C4-2B (cell line): ENCODE results near the gene ERC2.

Experiments
- H3K27ac ChIP-seq: fragments of 450-650 bp; 2 replicates; pipeline ENCODE4 v1.5.1; 2017
- ZFX ChIP-seq: fragments of 450-650 bp; IDR thresholded peaks from 2 replicates; pipeline ENCODE4 v1.6.1; 2017
- TF ChIP-seq, protein P1 (sequence below): fragments of 450-650 bp; conservative IDR thresholded peaks from 2 replicates; pipeline ENCODE4 v1.5.1; 2017; ENCODE audit warnings: mild to moderate bottlenecking

The ERC2 gene

DNA sequence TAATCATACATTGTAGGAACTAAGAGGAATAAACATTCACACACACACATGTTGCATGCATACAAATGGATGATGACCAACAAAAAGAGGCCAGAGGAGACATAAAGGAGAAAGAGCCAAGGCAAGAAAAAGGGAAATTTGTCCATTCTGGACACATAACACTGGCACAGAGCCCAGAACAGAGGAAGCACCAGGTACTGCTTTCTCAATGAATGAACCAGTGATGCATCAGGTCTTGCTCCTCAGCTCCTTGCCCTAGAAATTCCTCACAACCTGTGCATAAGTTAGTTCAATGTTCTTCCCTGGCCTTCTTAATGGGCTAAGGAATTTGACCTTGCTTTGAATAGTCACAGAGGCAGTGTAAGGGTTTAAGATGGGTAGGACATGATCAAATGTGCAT lies 270.3 kb downstream of the ERC2 start:
- H3K27ac ChIP-seq, result no peak overlapping the region

GRCh38 chr3:56197259-56197965 lies 270.9 kb downstream of the ERC2 start:
- no peak overlapping the region for H3K27ac ChIP-seq
- no peak for TF ChIP-seq ZFX
- TF ChIP-seq, protein P1, sequence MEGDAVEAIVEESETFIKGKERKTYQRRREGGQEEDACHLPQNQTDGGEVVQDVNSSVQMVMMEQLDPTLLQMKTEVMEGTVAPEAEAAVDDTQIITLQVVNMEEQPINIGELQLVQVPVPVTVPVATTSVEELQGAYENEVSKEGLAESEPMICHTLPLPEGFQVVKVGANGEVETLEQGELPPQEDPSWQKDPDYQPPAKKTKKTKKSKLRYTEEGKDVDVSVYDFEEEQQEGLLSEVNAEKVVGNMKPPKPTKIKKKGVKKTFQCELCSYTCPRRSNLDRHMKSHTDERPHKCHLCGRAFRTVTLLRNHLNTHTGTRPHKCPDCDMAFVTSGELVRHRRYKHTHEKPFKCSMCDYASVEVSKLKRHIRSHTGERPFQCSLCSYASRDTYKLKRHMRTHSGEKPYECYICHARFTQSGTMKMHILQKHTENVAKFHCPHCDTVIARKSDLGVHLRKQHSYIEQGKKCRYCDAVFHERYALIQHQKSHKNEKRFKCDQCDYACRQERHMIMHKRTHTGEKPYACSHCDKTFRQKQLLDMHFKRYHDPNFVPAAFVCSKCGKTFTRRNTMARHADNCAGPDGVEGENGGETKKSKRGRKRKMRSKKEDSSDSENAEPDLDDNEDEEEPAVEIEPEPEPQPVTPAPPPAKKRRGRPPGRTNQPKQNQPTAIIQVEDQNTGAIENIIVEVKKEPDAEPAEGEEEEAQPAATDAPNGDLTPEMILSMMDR, result no peak

More for the DNA sequence above, 270.3 kb downstream of the ERC2 start:
- no peak for TF ChIP-seq ZFX
- TF ChIP-seq, protein P1, result no peak

DNA sequence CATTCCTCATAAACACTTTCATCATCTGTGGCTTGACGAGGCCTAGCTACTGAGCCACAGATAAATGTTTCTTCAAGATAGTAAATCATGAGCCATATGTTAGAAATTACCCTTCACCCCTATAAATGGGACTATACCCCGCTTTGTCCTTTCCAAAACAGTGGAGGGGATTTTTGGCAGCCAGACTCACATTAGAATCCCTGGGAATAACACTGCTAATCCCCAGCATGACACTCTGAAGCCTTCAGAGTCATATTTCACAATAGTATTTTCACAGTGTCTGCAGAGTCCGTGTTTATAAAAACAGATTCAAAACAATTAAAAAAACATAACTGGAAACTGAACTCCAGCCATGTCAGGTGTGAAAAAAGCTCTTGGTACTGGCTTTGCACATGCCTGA lies 271.6 kb downstream of the ERC2 start:
- no peak for TF ChIP-seq ZFX
- TF ChIP-seq, protein P1, result no peak

DNA sequence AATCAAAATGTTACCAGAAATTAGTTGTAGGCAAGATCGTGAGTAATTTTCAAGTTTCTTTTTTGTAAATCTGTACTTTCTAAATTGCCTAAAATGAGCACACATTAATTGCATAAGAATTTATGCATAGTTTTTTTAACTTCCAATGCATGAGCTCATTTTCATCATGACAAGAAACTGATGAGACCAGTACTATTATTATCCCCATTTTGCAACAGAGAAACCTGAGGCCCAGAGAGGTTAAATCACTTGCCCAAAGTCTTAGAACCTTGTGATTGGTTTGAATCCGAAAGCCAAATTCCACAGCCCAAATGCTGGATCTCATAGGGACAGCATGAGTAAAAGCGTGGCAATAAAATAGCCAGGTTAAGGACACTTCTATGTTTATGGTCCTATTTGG lies 274.7 kb downstream of the ERC2 start:
- H3K27ac ChIP-seq, result no peak overlapping the region
- TF ChIP-seq ZFX, result no peak
- TF ChIP-seq, protein P1, result no peak

More for the DNA sequence above, 271.6 kb downstream of the ERC2 start:
- H3K27ac ChIP-seq, result no peak overlapping the region

GRCh38 chr3:56192001-56192400 lies 276.3 kb downstream of the ERC2 start:
- no peak overlapping the region for H3K27ac ChIP-seq
- TF ChIP-seq ZFX, result no peak
- TF ChIP-seq, protein P1, result no peak

- TF ChIP-seq ZFX, result no peak
- TF ChIP-seq, protein P1, result no peak
- no peak overlapping the region for H3K27ac ChIP-seq
Observed at GRCh38 chr3:56190771-56191305, 277.4 kb downstream of the ERC2 start.

DNA sequence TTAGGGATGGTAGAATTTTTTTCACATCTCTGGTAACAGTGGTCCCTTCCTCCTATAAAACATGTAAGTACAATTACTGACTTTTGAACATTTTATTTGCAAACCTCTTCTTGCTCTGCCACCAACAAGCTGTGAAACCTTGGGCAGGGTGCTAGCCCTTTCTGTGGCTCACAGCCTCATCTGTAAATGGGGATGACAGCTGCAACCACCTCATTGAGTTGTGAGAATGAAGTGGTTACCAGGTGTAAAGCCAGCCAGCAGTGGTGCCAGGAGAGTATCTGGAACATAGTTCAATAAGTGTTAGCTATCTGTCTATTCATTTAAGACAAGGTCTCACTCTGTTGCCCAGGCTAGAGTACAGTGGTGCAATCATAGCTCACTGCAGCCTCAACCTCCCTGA lies 278.1 kb downstream of the ERC2 start:
- no peak for TF ChIP-seq ZFX
- TF ChIP-seq, protein P1, result no peak
- H3K27ac ChIP-seq, result no peak overlapping the region
